SU-DHL-6 (cell line): ENCODE data around the gene MGST1.

ENCODE experiments used
- H2AFZ ChIP-seq: fragments of 200-600 bp; sonication (generic); 2 replicates; pipeline ENCODE4 v1.6.1; 2014; ENCODE audit warnings: low read depth, mild to moderate bottlenecking, moderate library complexity, mixed read lengths, antibody characterized with exemption, low read length; ENCODE audit not compliant: severe bottlenecking
- H3F3A ChIP-seq: fragments of 200-600 bp; shearing (Covaris generic); 2 replicates; pipeline ENCODE4 v1.6.0; 2016; ENCODE audit warnings: antibody characterized with exemption, mild to moderate bottlenecking; ENCODE audit not compliant: insufficient read depth
- H3K27ac ChIP-seq: fragments of 200-600 bp; sonication (generic); 2 replicates; pipeline ENCODE4 v1.5.1; 2016; ENCODE audit warnings: low read depth, mild to moderate bottlenecking, low read length, moderate library complexity, mixed read lengths
- H3K27me3 ChIP-seq: fragments of 200-600 bp; sonication (generic), shearing (Covaris generic); 2 replicates; pipeline ENCODE4 v1.6.0; 2014; ENCODE audit warnings: mild to moderate bottlenecking, low read length
- H3K36me3 ChIP-seq: fragments of 200-600 bp; sonication (generic); 2 replicates; pipeline ENCODE4 v1.6.1; 2014; ENCODE audit warnings: mild to moderate bottlenecking, low read length, mixed read lengths
- H3K4me2 ChIP-seq: fragments of 300-600, 200-600 bp; shearing (Covaris generic), sonication (generic); 2 replicates; pipeline ENCODE4 v1.6.0; 2014; ENCODE audit warnings: low read length, low read depth, mild to moderate bottlenecking; ENCODE audit not compliant: poor library complexity, severe bottlenecking
- H3K4me3 ChIP-seq: fragments of 200-600 bp; sonication (generic); 2 replicates; pipeline ENCODE4 v1.5.1; 2014; ENCODE audit warnings: antibody characterized with exemption, low read length, mild to moderate bottlenecking, mixed read lengths; ENCODE audit not compliant: insufficient read depth, poor library complexity, severe bottlenecking
- H3K79me2 ChIP-seq: fragments of 200-600 bp; sonication (generic); 2 replicates; pipeline ENCODE4 v1.6.1; 2014; ENCODE audit warnings: mild to moderate bottlenecking, low read length, moderate library complexity; ENCODE audit not compliant: insufficient read depth
- H3K9ac ChIP-seq: fragments of 200-600 bp; sonication (generic); 2 replicates; pipeline ENCODE4 v1.7.0; 2014; ENCODE audit warnings: mild to moderate bottlenecking, low read length
- H3K9me2 ChIP-seq: fragments of 200-600 bp; sonication (generic); replicated peaks from 2 replicates; pipeline ENCODE4 v1.6.1; 2014; ENCODE audit warnings: low read length; ENCODE audit not compliant: insufficient read depth
- H3K9me3 ChIP-seq: fragments of 200-600 bp; sonication (generic); 2 replicates; pipeline ENCODE4 v1.6.1; 2014; ENCODE audit warnings: low read length, mixed read lengths; ENCODE audit not compliant: insufficient read depth
- H4K20me1 ChIP-seq: fragments of 200-600 bp; sonication (generic); 2 replicates; pipeline ENCODE4 v1.6.1; 2014; ENCODE audit warnings: low read depth, mild to moderate bottlenecking, antibody characterized with exemption, low read length, moderate library complexity, mixed read lengths
- EZH2phosphoT487 ChIP-seq: fragments of 200-600 bp; sonication (generic), shearing (Covaris generic); conservative IDR thresholded peaks from 2 replicates; pipeline ENCODE4 v1.6.1; 2018; ENCODE audit warnings: mild to moderate bottlenecking, antibody characterized with exemption, low read length, moderate library complexity, mixed read lengths
- TF ChIP-seq, protein P1 (sequence below): fragments of 200-600 bp; sonication (generic); IDR thresholded peaks from one replicate; pipeline ENCODE4 v1.5.1; 2017; ENCODE audit warnings: antibody characterized with exemption, mild to moderate bottlenecking, low read length, moderate library complexity; ENCODE audit not compliant: insufficient read depth, poor library complexity, severe bottlenecking

MGST1 gene

GRCh38 chr12:16310934-16311333 is 36.5 kb upstream of the MGST1 start:
- H3K9me2 ChIP-seq: no peaks in the 10 kb centered on the region
- no peak overlapping the region for H3K27ac ChIP-seq
- H3K79me2 ChIP-seq: no peaks in the 10 kb centered on the region
- no peaks in the 10 kb centered on the region for H3F3A ChIP-seq
- no peaks in the 10 kb centered on the region for H3K27me3 ChIP-seq
- TF ChIP-seq EZH2phosphoT487: no peak
- TF ChIP-seq, protein P1, sequence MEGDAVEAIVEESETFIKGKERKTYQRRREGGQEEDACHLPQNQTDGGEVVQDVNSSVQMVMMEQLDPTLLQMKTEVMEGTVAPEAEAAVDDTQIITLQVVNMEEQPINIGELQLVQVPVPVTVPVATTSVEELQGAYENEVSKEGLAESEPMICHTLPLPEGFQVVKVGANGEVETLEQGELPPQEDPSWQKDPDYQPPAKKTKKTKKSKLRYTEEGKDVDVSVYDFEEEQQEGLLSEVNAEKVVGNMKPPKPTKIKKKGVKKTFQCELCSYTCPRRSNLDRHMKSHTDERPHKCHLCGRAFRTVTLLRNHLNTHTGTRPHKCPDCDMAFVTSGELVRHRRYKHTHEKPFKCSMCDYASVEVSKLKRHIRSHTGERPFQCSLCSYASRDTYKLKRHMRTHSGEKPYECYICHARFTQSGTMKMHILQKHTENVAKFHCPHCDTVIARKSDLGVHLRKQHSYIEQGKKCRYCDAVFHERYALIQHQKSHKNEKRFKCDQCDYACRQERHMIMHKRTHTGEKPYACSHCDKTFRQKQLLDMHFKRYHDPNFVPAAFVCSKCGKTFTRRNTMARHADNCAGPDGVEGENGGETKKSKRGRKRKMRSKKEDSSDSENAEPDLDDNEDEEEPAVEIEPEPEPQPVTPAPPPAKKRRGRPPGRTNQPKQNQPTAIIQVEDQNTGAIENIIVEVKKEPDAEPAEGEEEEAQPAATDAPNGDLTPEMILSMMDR: no peak
- H4K20me1 ChIP-seq: no peaks in the 10 kb centered on the region
- H3K4me2 ChIP-seq: no peak overlapping the region
- H3K9me3 ChIP-seq: no peaks in the 10 kb centered on the region
- no peak overlapping the region for H3K4me3 ChIP-seq
- H3K36me3 ChIP-seq: no peaks in the 10 kb centered on the region
- H3K9ac ChIP-seq: no peak overlapping the region
- H2AFZ ChIP-seq: no peak overlapping the region

GRCh38 chr12:16323010-16323409 is 24.4 kb upstream of the MGST1 start:
- H2AFZ ChIP-seq: no peak overlapping the region
- no peak overlapping the region for H3K27ac ChIP-seq
- no peaks in the 10 kb centered on the region for H3K9me2 ChIP-seq
- no peaks in the 10 kb centered on the region for H3F3A ChIP-seq
- no peak overlapping the region for H3K4me2 ChIP-seq
- H4K20me1 ChIP-seq: no peaks in the 10 kb centered on the region
- no peak overlapping the region for H3K9ac ChIP-seq
- no peaks in the 10 kb centered on the region; the same call in 1 of the 2 replicates for H3K9me3 ChIP-seq
- no peaks in the 10 kb centered on the region for H3K79me2 ChIP-seq
- H3K27me3 ChIP-seq: no peaks in the 10 kb centered on the region
- no peak for TF ChIP-seq EZH2phosphoT487
- TF ChIP-seq, protein P1: no peak
- H3K36me3 ChIP-seq: no peaks in the 10 kb centered on the region
- no peak overlapping the region for H3K4me3 ChIP-seq

DNA sequence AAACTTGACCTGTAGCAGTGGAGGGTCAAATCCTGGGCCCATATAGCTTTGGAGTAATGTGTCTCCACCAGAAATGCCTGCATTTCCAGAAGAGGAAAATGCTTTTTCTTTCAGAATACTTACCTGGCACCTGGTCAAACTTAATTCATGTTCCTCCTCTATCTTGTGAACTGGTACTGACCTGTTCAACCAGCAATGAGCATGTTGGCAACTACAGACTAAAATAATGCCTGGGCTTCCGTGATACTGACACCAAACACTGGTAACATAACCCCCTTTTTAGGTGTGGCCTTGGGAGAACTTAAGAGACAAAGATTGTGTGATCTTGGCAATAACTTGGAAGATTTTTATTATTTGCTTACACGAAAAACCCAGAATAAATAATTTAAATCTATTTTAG is 23.8 kb upstream of the MGST1 start:
- no peaks in the 10 kb centered on the region for H4K20me1 ChIP-seq
- H3K9me3 ChIP-seq: no peaks in the 10 kb centered on the region; the same call in 1 of the 2 replicates
- H2AFZ ChIP-seq: no peak overlapping the region
- TF ChIP-seq, protein P1: no peak
- TF ChIP-seq EZH2phosphoT487: no peak
- no peaks in the 10 kb centered on the region for H3F3A ChIP-seq
- H3K9me2 ChIP-seq: no peaks in the 10 kb centered on the region
- H3K4me2 ChIP-seq: no peak overlapping the region
- no peak overlapping the region for H3K9ac ChIP-seq
- H3K36me3 ChIP-seq: no peaks in the 10 kb centered on the region
- H3K4me3 ChIP-seq: no peak overlapping the region
- no peaks in the 10 kb centered on the region for H3K79me2 ChIP-seq
- H3K27me3 ChIP-seq: no peaks in the 10 kb centered on the region
- no peak overlapping the region for H3K27ac ChIP-seq

DNA sequence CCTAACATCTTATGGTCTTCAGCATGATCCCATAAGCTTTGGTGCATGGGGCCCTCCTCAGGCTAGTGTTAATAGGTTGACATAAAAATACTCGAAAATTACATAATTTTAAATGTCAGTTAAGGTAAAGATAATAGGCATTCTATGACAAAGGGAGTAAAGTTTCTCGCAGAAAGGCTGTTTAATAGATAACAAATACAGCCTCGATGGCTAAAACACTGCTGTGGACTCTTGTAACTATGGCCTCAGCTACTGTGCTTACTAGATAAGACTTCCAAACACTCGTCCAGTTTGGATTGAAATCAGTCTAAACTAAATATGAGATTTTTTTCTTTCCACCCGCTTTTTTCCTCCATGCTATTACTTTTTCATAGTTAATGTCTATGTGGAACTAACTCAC is 23.2 kb upstream of the MGST1 start:
- Histone ChIP-seq H3K79me2 (no peaks in the 10 kb centered on the region), H3K9me3 (no peaks in the 10 kb centered on the region; the same call in 1 of the 2 replicates), H3K4me2 (no peak overlapping the region), H3K4me3 (no peak overlapping the region), H3F3A (no peaks in the 10 kb centered on the region), H3K27ac (no peak overlapping the region), H4K20me1 (no peaks in the 10 kb centered on the region), H3K9ac (no peak overlapping the region), H2AFZ (no peak overlapping the region), H3K9me2 (no peaks in the 10 kb centered on the region), H3K36me3 (no peaks in the 10 kb centered on the region), H3K27me3 (no peaks in the 10 kb centered on the region)
- TF ChIP-seq, protein P1: no peak
- TF ChIP-seq EZH2phosphoT487: no peak
